ENCODE results near the gene CAMK2D.

Gene CAMK2D

DNA sequence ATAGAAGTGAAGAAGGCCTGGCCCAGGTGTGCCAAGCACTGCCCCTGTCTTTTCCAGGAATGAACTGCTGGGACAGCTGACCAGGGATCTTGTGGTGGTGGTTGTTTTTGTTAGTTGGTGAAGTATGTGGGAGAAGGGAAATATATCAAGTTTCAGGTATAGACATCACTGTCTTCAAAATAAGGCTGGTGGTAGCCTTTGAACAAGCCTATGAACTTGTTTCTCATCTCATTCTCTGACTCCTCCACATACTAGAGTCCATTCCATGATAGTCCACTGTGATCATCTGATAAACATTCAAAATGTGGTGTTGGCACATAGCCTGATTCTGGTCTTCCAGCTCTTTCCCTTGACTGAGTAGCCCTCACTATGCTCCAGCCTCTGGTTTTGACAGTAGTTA lies 303.7 kb downstream of the CAMK2D start:
- no peak for DNase-seq

DNA sequence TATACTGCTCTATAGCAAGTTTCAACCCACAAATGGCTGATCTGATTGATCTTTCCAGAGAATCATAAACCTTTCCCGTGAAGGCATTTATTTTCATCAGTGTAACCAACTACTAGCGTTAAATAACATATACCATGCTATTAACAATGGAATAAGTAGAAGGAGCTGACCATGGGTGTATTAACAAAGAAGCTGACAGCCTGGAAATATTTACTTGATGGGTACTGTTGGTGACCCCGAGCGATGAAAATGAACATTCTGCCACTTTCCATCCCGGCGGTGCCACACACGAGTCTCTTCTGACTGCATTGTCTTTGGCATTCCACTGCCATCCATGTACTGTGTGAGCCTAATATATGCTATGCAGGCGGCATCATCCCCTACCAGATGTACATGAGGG lies 304.4 kb downstream of the CAMK2D start:
- no peak for DNase-seq

DNA sequence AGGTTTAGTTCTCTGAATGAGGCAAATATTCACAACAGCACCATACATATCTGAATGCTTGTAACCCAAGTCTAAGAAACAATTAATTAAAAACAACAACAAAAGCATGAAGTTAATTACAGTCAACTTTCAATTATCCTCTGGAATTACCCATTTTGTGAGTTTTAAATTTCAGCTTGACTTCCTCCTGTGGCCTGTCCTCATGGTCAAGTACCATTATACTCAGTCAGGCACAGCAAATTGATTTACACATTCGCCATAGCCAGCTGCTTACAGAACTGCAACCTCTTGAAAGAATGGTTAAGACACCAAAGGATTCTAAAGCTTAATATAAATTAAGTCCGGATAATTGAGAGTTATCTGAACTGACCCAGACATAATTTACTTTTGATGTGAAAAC lies 306.5 kb downstream of the CAMK2D start:
- no peak for DNase-seq

DNA sequence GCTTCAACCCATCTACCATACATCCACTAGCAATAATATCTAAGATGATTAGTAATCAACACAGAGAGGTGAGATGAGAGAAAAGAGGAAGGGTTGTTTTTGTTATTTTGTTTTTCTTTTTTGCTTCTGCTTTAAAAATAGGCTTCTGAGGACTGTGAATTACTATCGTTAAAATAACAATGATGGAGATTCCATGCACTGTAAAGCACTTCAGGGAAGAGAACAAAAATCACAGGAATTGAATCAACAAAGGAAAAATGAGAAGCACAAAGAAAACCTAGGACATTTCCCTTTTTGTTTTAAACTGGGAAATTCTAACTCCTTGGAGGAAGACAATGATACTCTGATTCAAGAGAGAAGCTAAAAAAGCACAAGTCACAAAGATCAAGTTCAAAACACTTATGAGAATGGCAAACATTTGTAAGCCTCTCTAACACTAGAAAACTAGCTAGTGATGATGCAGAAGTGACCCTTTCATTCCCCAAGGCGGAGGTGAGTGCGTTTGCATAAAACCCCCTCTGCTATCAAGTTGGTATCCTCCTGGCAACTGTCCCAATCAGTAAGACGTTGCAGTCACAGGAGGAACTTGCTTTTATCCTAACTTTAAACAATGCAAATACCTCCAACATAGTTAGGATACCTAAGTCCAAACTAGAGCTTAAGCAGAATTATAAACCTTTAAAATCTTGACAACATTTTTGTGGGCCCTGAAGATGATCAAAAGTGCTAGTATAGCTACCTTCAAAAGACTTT lies 308.5 kb downstream of the CAMK2D start:
- DNase-seq, result no peak

DNA sequence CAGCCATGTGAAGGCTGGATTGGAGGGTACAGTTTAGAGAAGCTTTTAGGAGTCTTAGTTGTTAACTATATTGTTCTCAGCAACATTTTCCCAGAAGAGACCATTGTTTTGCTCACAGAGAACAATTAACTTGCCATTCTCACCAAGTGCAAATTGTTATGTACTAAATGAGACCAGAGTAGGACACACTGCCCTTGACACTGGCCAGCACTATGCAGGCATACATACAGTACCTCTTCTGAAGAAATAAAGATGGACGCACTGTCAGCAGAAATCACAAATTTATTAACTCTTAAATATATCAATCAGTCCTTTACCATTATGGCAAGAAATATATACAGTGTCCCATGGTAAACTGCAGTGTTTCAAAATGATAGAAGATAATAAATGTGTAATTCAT lies 309.4 kb downstream of the CAMK2D start:
- no peak for DNase-seq

DNA sequence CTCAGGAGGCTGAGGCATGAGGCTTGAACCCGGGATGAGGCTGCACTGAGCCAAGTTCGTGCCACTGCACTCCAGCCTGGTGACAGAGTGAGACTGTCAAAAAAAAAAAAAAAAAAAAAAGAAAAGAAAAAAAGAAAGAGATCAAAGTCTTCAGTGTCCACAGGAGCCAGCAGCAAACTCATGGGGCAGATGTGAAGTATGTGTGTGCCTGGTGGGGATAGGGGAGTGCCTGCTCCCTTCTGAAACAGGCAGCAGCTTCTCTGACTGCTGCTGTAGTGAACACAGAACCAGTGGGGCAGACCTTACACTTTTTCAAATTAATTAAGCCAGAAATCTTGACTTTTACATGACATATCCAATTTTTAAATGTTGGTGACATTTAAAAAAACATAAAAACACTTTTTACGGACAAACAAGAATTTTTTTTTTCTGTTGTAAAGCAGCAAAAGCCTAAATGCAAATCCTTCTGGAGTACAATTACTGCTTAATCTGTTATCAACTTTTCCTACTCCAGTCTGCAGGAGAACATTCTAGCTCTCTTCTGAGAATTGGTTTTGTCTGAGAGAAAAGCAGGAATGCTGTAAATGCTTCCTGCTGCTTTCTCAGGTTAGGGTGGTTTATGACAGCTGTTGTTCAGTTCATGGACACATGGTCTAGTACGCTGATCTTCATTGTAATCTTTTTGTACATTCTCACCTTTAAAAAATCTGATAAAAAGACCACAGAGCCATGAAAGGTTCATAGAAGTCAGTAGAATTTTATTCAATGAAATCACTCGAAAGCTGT lies 311.1 kb downstream of the CAMK2D start:
- no peak for DNase-seq

DNA sequence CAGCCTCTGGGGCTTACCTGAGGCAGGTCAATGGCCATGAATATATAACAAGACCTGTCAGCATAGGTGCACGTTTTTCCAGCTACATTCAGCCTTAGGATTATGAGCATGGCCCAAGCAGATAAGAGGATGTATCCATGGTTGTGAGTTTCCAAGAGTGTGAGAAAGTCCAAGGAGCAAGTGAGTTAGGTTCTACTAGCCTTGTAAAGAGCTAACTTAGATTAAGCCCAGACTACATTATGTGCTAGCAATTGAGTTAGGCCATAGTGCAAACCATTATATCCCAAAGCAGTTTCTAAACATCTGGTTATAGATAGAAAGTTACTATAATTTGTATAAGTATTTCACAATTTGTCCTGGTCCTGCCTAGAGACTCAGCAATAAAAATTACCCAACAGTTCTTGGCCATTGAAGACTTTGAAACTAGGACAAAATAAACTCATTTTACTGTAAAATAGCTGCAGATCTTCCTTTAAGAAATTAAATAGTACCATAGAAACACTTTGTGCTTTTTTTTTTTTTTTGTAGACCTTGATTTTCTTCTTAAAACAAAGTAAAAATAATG lies 312.0 kb downstream of the CAMK2D start:
- no peak for DNase-seq

DNA sequence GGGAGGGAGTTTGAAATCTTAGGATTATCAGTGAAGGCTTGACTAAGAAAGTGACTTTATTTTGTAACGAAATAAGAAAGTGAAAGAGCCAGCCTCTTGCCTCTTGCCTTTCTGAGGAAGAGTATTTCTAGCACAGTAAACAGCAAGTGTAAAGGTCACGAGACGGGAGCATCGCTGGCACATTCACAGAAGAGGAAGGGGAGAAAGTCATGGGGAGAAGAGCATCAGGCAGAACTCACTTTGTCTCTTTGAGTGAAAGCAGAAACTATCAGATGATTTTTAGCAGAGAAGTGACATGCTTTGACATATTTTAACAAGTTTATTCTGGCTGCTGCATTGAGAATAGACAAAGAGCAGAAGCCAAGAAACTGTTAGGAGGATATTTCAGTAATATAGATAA lies 313.8 kb downstream of the CAMK2D start:
- DNase-seq, result peak; percentile 23

DNA sequence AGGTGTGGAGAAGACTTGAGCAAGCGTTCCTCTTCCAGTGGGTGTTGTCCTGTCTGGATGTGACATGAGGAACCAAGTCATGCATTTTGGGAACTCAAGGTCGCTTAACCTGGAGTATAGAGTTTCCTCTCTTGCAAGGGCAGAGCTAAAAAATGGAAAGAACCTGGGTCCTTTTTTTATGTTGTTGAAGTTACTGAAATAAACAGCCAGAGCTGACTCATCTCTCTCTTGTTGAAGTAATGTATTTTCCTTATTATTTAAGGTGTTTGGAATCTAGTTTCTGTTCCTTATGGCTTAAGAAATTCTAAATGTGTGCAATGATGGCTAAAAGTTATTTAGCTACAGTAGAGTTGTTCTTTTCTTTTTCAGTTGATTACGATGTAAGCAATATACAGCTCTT lies 314.5 kb downstream of the CAMK2D start:
- DNase-seq, result no peak

DNA sequence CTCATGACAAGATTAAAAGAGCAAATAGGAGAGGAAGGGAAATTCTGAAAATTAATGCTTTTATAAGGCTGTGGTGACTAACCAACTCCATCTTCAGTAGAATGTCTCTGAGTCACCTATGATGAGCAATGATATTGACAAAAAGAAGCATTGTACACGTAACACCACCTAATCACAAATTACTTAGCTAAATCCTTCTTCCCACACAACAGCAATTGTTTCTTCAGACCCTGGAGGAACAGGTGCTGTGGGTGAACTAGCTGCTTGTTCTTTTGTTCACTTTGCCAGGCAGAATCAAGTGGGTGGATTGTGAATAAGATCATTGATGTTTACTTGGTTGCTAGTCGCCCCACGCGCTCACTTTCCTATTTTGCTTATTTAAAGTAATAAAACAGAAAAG lies 315.5 kb downstream of the CAMK2D start:
- no peak for DNase-seq

DNA sequence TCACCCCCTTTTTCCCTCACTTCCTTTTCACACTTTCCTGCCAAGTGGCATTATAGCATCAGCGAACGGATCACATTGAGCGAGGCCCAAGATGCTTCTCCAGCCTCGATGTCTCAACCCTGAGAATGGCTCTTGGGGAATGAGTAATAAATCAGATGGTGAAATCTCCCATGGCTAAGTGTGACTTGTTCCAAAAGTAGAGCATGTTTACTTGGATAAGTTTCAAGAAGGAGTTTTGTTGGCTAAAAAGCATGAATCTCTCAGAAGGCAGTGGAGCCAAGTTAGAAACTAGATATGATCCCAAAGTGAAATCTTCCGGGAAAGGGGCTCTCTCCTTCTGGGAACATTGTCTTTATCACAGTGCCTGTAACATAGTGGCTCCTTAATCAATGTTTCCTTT lies 316.3 kb downstream of the CAMK2D start:
- no peak for DNase-seq

DNA sequence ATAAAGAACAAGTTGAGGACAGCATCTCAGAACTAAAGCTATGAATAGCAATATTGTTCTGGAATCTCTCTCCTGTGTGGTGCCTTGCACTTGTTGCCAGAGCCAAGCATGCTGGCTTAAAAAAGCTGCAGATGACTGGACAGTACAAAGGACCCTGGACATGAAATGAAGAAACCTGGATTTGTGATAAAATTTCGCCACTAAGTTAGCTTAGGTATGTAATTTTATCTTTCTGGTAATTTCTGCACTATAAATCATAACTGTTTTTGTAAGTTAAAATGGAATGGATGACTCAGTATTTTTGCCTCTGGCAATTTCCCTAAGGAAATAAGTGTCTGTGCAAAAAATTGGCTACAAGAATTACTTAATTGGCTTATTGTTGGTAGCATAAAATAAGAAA lies 317.2 kb downstream of the CAMK2D start:
- no peak for DNase-seq

DNA sequence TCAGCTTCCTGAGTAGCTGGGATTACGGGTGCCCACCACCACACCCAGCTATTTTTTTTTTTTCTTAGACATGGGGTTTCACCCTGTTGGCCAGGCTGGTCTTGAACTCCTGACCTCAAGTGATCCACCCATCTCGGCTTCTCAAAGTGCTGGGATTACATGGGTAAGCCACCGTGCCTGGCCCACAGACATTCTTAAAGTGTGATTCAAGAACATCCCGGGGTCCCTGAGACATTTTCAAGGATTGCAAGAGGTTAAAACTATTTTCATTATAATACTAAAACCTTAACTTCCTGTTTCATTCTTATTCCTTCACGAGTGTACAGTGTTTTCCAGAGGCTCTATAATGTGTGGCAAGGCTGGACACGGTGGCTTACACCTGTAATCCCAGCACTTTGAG lies 318.7 kb downstream of the CAMK2D start:
- DNase-seq, result no peak

DNA sequence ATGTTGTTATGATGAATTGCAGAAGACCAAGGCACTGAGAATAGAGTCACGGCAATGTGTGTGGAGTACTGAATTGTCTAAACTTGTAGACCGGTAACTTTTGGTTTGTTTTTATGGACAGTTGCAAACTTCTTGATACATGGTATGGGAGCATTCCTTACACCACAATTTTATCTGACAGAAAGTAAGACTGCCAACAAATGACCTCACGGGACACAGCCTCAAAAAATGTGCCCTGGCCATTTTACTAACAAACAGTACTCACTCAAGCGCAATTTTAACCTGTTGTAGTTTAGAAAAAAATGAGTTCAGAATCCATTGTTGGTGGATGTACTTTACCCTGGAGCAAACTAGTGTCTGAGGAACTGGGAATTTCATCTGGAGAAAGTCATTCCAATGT lies 321.2 kb downstream of the CAMK2D start:
- no peak for DNase-seq

DNA sequence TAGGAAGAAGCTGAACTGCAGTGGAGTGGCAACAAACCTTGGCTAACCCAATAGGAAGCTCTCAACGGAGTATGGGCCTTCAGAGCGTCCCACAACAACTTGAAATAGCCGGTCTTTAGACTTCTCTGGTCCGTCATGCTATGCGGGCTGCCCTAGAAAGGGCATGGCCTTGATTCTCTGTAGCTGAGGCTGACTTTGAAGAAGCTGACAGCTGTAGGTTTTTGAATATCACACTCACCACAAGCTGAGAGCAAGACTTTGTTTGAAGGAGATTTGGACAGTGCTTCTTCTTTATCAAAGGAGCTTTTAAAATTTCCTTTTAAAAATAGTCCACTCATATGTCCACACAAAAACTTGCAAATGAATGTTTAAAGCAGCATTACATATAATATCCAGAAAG lies 322.9 kb downstream of the CAMK2D start:
- DNase-seq, result no peak

DNA sequence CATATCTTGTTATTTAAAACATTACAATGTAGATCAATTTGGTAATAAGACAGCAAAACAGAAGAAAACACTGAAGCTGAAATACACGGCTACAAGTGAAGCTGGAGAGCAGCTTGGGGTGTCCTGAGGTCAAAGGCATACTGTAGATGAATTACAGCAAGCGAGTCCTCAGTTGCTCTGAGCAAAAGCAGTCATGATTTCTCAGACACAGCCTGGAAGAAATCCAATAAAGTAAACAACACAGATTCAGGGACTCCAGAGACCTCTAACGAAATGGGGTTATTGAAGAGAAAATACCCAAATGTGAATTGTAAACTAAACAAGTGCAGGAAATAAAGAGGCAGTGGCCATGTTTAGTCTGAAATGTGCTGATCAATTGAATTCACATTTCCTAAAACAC lies 324.4 kb downstream of the CAMK2D start:
- DNase-seq, result no peak

DNA sequence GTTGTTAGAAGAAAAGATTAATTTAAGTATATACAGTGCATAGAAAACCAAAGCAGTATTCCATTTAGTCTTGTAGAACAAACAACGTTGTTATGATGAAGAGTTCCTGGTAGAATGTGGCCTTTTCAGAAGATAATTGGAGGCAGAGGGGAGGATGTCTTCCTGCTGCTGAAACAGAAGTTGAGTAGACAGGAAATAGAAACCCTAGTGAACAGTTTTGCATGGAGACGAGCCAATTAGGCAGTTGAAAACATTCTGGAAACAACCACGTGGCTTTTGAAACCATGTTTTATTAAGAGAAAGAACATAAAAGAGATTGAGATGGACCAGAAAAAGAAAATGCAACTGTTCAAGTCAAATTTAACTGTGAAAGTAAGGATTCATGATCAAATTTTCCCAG lies 325.2 kb downstream of the CAMK2D start:
- no peak for DNase-seq

DNA sequence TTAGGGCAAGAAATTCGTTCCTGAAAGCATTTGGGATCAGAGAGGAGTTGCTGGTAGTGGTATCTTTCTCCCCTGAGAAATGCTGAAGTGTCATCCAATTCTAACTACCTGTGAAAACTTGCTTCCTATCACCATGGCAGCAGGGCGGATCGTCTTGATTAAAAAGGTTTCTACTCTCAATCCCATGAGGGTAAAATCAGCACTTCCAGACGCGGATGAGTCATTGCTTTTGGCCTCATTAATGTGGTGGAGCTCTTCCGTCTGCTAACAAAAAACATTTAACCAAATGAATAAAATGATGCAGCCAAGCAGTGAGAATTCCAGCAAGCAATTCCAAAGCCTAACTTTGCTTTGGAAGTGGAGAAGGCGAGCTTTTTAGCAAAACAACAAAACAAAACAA lies 325.6 kb downstream of the CAMK2D start:
- DNase-seq, result no peak

DNA sequence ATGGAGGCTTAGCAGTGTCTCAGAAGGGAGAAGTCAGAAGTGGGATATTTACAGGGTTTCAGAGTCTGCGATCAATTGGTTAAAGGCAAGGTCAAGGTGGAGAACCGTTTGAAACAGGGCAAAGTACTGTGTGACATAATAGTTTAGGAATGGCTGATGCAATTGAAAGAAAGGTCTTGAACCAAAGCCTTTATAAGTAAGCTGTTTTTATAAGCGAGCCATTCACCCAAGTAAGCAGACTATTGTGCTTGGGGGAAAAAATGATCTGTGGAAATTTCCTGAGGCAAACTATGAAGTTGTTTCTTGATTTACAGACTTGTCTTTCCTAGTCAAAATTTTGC lies 327.3 kb downstream of the CAMK2D start:
- no peak for DNase-seq

DNA sequence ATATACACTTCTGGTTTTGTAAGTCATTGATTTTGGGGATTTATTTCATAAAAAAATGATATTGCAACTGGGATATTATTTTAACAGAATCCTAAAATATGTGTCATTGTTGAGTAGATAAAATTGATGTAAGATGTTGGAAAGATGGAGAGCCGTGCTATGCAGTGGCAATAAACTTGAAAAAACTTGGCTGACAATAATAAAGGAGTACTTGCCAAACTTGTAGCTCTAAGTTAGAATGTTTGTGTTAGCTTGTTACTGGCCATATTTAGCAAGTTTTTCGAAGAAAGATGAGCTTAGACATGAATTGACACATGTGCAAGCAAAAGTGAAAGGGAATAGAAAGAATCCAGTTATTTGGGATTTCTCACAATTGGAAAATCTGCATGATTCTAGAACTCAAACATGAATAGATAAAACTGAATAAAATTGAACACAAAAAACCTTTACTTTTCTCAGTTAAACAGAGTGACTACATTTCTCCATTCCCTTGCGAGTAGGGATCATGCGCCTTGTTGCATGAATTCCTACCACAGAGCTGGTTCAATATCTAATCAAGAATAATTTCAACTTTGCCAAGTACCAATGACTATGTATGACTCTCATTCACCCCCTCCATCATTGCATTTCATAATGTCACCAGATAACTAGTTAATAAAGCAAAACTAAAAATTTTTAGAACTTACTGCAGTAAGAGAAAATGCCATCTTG lies 327.8 kb downstream of the CAMK2D start:
- DNase-seq, result no peak

DNA sequence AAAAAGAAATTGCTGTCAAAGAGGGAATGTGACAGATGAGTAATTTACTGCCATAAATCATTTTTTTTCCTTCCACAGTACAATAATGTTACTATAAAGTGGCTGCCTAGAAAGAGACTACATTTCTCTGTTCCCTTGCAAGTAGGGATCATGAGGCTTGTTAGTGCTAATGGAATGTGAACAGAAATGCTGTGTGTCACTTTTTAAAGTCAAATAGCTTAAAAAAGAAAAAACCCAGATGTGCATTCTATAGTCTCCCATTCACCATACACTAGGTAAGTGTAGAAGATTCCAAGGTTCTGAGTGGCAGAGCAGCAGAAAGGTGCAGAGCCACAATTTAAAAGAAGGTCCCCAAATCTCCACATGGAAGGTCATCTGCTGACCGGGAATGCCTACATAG lies 328.4 kb downstream of the CAMK2D start:
- no peak for DNase-seq

DNA sequence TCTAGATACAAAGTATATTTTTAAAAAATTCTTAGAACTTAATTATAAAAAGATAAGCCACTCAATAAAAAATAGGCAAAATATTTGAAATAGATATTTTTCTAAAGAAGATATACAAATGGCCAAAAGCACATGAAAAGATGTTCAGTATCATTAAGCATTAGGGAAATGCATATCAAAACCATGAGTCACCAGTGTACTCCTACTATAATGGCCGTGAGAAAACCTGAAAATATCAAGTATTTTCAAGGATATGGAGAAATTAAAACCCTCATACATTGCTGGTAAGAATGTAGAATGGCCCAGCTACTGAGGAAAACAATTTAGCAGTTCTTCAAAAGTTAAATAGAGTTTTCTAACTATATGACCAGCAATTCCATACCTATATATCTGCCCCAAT lies 337.9 kb downstream of the CAMK2D start:
- DNase-seq, result no peak

DNA sequence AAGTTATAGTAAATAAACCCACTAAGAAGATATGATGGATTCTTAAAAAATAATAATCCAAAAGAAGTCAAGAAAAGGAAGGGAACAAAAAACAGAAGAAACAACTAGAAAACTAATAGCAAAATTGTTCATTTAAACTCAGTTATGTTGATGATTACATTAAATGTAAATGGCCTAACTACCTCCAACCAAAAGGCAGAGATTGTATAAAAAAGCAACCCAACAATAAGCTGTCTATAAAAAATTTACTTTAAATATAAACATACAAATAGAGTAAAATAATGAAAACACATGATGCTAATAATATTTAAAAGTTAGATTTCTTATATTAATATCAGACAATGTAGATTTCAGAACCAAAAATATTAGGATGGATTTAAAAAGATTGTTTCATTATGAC lies 340.6 kb downstream of the CAMK2D start:
- no peak for DNase-seq

DNA sequence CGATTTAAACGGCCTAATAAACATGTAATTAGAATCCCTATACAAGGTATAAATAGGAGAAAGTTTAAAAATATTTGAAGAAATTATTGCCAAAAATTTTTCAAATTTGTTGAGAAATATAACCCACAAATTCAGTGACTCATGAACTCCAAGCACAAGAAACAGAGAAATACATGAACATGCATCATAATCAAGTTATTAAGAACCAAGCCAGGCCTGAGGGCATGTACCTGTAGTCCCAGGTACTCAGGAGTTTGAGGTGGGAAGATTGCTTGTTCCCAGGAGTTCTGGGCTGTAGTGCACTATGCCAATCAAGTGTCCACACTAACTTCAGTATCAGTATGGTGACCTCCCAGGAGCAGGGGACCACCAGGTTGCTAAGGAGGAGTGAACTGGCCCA lies 341.9 kb downstream of the CAMK2D start:
- DNase-seq, result no peak
